Measurements from ENCODE around the gene SCYL3.
"Not testable (repeated sequence)": the region's sequence is repeated elsewhere in the genome, so short reads cannot be mapped to it uniquely, and the experiment has no call there.

SCYL3 gene

GRCh38 chr1:169833179-169833901, 60.4 kb downstream of the SCYL3 start:
- no peak overlapping the region for H3K27ac ChIP-seq
- TF ChIP-seq CTCF (conservative IDR thresholded peaks at IDR 0.05): no peak

GRCh38 chr1:169829671-169830070, 64.0 kb downstream of the SCYL3 start:
- peak overlapping the region; percentile 68 for H3K27ac ChIP-seq
- TF ChIP-seq CTCF (conservative IDR thresholded peaks at IDR 0.05): no peak

GRCh38 chr1:169824153-169824552, 69.5 kb downstream of the SCYL3 start:
- no peak overlapping the region for H3K27ac ChIP-seq
- TF ChIP-seq CTCF (conservative IDR thresholded peaks at IDR 0.05): no peak

GRCh38 chr1:169821500-169821899, 72.2 kb downstream of the SCYL3 start:
- TF ChIP-seq CTCF (conservative IDR thresholded peaks at IDR 0.05): no peak

GRCh38 chr1:169816617-169817016, 77.1 kb downstream of the SCYL3 start:
- H3K27ac ChIP-seq: 0 out of 2 replicates have a peak overlapping the region, but pooled peaks have one; percentile 21
- no peak for TF ChIP-seq CTCF (conservative IDR thresholded peaks at IDR 0.05)

More at GRCh38 chr1:169821500-169821899, 72.2 kb downstream of the SCYL3 start:
- no peak overlapping the region for H3K27ac ChIP-seq

- H3K27ac ChIP-seq: no peak overlapping the region
- no peak for TF ChIP-seq CTCF (conservative IDR thresholded peaks at IDR 0.05)
These were observed 79.4 kb downstream of the SCYL3 start for GRCh38 chr1:169814265-169814664.

- no peak for TF ChIP-seq CTCF (conservative IDR thresholded peaks at IDR 0.05)
- H3K27ac ChIP-seq: no peak overlapping the region
These were observed 81.6 kb downstream of the SCYL3 start for GRCh38 chr1:169812131-169812530.

GRCh38 chr1:169811418-169812035, 82.2 kb downstream of the SCYL3 start:
- not testable (repeated sequence) for H3K27ac ChIP-seq
